ENCODE data around the gene HEBP2.

The HEBP2 gene

DNA sequence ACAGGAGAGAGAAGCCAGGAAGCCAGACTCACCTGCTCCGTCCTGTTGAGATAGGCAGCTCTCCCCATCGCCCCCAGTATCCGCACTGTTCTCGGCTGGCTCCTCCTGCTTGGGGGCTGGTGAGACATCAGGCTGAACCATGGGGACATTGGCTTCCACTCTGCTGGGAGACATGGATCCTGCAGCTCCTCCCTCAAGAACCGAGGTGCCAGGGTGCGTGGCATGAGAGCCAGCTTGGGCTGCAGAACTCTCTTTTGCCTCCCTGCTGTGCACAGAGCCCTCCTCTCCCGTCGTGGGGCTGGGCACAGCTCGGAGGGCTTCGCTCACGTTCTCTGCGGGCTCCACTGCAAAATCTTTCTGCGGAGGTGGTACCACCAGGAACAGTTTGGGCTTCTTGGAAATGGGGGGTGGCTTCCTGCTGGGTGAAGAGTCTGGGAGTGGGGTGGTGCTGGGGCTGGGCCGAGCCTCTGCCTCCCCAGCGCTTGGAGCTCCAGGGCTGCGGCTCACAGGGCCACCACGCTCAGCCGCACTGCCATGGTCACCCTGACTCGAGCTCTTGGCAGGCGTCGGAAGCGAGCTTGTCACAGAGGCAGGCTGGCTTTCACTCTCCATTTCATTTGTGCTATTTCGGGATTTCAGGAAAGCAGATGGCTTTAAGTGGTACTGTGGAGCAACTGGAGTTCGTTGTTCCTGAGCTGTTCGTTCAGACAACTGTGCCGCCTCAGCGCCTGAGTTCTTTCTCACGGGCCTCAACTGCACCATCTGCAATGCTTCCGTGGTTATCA, 26.5 kb downstream of the HEBP2 start:
- no peak overlapping the region for H3K27ac ChIP-seq (ENCODE audit: low read length)
- no peaks in the 10 kb centered on the region for H3K36me3 ChIP-seq (replicated peaks; ENCODE audit: low read depth, low read length)
- no peak for TF ChIP-seq EZH2phosphoT487 (IDR thresholded peaks at IDR 0.05; ENCODE audit: low read depth)
- TF ChIP-seq, protein P1, sequence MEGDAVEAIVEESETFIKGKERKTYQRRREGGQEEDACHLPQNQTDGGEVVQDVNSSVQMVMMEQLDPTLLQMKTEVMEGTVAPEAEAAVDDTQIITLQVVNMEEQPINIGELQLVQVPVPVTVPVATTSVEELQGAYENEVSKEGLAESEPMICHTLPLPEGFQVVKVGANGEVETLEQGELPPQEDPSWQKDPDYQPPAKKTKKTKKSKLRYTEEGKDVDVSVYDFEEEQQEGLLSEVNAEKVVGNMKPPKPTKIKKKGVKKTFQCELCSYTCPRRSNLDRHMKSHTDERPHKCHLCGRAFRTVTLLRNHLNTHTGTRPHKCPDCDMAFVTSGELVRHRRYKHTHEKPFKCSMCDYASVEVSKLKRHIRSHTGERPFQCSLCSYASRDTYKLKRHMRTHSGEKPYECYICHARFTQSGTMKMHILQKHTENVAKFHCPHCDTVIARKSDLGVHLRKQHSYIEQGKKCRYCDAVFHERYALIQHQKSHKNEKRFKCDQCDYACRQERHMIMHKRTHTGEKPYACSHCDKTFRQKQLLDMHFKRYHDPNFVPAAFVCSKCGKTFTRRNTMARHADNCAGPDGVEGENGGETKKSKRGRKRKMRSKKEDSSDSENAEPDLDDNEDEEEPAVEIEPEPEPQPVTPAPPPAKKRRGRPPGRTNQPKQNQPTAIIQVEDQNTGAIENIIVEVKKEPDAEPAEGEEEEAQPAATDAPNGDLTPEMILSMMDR (IDR thresholded peaks at IDR 0.05; ENCODE audit: low read depth, low read length): no peak

DNA sequence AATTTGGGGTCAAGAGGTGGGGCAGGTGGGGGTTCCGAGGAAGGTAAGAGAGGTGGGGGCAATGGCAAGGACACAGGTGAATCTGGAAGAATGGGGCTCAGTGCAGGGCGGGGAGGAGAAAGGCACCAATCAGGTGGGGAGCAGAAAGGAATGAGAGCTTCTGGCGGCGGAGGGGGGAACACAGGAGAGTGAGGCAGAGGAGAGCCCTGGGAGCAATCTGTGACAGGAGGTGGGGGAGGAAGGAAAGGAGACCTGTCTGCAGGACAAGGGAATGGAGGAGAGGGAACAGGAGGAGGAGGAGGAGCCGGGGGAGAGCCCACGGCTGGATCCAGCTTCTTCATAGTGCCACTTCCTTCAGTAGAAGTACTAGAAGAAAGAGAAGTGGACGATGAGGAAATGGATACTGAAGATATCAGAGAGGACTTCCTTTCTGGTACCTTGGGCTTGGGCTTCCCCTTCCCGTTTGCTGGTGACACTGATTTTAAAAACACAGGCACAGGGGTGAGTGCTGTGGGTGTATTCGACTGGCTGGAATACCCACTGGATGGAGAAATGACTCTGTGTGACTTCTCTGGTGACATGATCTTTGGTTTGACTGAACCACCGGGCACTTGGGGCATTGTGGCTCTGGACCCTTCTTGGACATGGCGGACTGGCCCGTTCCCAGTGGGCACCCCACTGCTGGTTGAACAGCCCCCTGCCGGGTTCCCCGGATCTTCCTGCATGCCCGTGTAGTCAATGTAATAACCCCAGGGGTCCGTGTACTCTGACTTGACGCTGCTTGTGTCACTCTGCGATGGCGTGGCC, 27.4 kb downstream of the HEBP2 start:
- Histone ChIP-seq H4K20me1 (ENCODE audit: insufficient read depth, low read length) (no peaks in the 10 kb centered on the region), H3K4me1 (ENCODE audit: low read length) (peaks cover 22% of the 10 kb centered on the region), H3K27me3 (ENCODE audit: low read depth, low read length) (no peaks in the 10 kb centered on the region), H3K9ac (ENCODE audit: low read length) (no peak overlapping the region), H3K9me3 (ENCODE audit: insufficient read depth, low read length) (no peaks in the 10 kb centered on the region), H3K36me3 (replicated peaks; ENCODE audit: low read depth, low read length) (no peaks in the 10 kb centered on the region), H3K4me3 (ENCODE audit: low read length) (no peak overlapping the region), H3K4me2 (ENCODE audit: low read length) (0 out of 2 replicates have a peak overlapping the region, but pooled peaks have one; percentile 7), H3K27ac (ENCODE audit: low read length) (no peak overlapping the region), H3K79me2 (ENCODE audit: low read length) (no peaks in the 10 kb centered on the region), H2AFZ (ENCODE audit: low read depth, low read length) (no peak overlapping the region)
- no peak for TF ChIP-seq EZH2phosphoT487 (IDR thresholded peaks at IDR 0.05; ENCODE audit: low read depth)
- TF ChIP-seq, protein P1 (IDR thresholded peaks at IDR 0.05; ENCODE audit: low read depth, low read length): no peak

More for the DNA sequence above, 26.5 kb downstream of the HEBP2 start:
- Histone ChIP-seq H3K27me3 (ENCODE audit: low read depth, low read length) (no peaks in the 10 kb centered on the region), H3K4me3 (ENCODE audit: low read length) (no peak overlapping the region), H2AFZ (ENCODE audit: low read depth, low read length) (no peak overlapping the region), H3K4me2 (ENCODE audit: low read length) (no peak overlapping the region), H3K9me3 (ENCODE audit: insufficient read depth, low read length) (no peaks in the 10 kb centered on the region), H3K9ac (ENCODE audit: low read length) (no peak overlapping the region), H3K79me2 (ENCODE audit: low read length) (no peaks in the 10 kb centered on the region), H3K4me1 (ENCODE audit: low read length) (peaks cover 20% of the 10 kb centered on the region), H4K20me1 (ENCODE audit: insufficient read depth, low read length) (no peaks in the 10 kb centered on the region)

DNA sequence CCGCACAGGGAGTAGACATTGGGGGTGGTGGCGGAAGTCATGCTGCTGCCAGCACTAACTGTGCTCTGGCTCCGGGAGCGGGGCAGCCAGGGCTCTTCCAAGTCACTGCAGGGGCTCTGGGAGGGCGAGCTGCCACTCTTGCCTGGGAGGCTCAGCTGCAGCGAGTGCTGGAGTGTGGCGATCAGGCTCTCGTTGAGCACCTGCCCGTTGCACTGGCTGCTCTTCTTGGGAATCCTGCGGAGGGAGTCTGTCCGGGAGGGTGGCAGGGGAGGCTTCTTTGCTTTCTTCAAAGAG, 28.0 kb downstream of the HEBP2 start:
- Histone ChIP-seq H3K4me1 (ENCODE audit: low read length) (peaks cover 22% of the 10 kb centered on the region), H3K9me3 (ENCODE audit: insufficient read depth, low read length) (no peaks in the 10 kb centered on the region), H3K4me2 (ENCODE audit: low read length) (no peak overlapping the region), H3K36me3 (replicated peaks; ENCODE audit: low read depth, low read length) (no peaks in the 10 kb centered on the region), H2AFZ (ENCODE audit: low read depth, low read length) (no peak overlapping the region), H3K27me3 (ENCODE audit: low read depth, low read length) (no peaks in the 10 kb centered on the region), H3K4me3 (ENCODE audit: low read length) (no peak overlapping the region), H3K9ac (ENCODE audit: low read length) (no peak overlapping the region), H3K79me2 (ENCODE audit: low read length) (no peaks in the 10 kb centered on the region), H4K20me1 (ENCODE audit: insufficient read depth, low read length) (no peaks in the 10 kb centered on the region), H3K27ac (ENCODE audit: low read length) (no peak overlapping the region)
- TF ChIP-seq, protein P1 (IDR thresholded peaks at IDR 0.05; ENCODE audit: low read depth, low read length): no peak
- TF ChIP-seq EZH2phosphoT487 (IDR thresholded peaks at IDR 0.05; ENCODE audit: low read depth): no peak

DNA sequence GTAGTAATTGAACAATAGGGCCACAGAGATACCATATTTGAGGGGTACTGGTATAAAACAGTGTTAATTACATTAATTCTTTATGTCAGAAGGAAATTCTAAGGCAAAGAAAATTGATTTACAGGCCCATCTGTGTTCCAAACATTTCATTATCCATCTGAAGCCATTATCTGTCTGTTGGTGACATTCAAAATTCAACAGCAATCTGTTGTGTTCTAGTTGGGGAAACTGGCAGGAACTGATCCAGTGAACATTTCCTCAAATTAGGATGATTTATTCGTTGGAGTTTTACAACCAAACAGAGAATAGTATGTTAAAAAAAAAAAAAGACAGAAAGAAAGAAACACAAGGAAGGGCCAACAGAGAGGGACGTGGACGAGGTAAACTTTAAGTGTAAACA, 30.1 kb downstream of the HEBP2 start:
- TF ChIP-seq EZH2phosphoT487 (IDR thresholded peaks at IDR 0.05; ENCODE audit: low read depth): no peak
- TF ChIP-seq, protein P1 (IDR thresholded peaks at IDR 0.05; ENCODE audit: low read depth, low read length): no peak
- no peaks in the 10 kb centered on the region for H3K9me3 ChIP-seq (ENCODE audit: insufficient read depth, low read length)
- no peak overlapping the region for H2AFZ ChIP-seq (ENCODE audit: low read depth, low read length)
- H3K27ac ChIP-seq (ENCODE audit: low read length): no peak overlapping the region
- H3K27me3 ChIP-seq (ENCODE audit: low read depth, low read length): no peaks in the 10 kb centered on the region
- no peaks in the 10 kb centered on the region for H3K36me3 ChIP-seq (replicated peaks; ENCODE audit: low read depth, low read length)
- no peaks in the 10 kb centered on the region for H4K20me1 ChIP-seq (ENCODE audit: insufficient read depth, low read length)
- no peak overlapping the region for H3K4me3 ChIP-seq (ENCODE audit: low read length)
- H3K4me2 ChIP-seq (ENCODE audit: low read length): no peak overlapping the region
- no peaks in the 10 kb centered on the region for H3K79me2 ChIP-seq (ENCODE audit: low read length)
- no peak overlapping the region for H3K9ac ChIP-seq (ENCODE audit: low read length)
- peaks cover 22% of the 10 kb centered on the region for H3K4me1 ChIP-seq (ENCODE audit: low read length)

All from OCI-LY3 (cell line).